Ishikawa (cell line): ENCODE measurements around the gene ADGRF4.

Experiments used
- CEBPB ChIP-seq: IDR thresholded peaks from 2 replicates; pipeline ENCODE4 v1.6.1; 2012
- CREB1 ChIP-seq: IDR thresholded peaks from 2 replicates; pipeline ENCODE4 v1.6.1; 2012; ENCODE audit warnings: low read depth
- EGR1 ChIP-seq: IDR thresholded peaks from 2 replicates; pipeline ENCODE4 v1.6.1; 2012
- EP300 ChIP-seq: IDR thresholded peaks from 2 replicates; pipeline ENCODE4 v1.6.1; 2012; ENCODE audit warnings: borderline replicate concordance
- FOXM1 ChIP-seq: IDR thresholded peaks from 2 replicates; pipeline ENCODE4 v1.6.1; 2012; ENCODE audit warnings: low read depth, borderline replicate concordance
- MAX ChIP-seq: IDR thresholded peaks from 2 replicates; pipeline ENCODE4 v1.6.1; 2012
- NFIC ChIP-seq: IDR thresholded peaks from 2 replicates; pipeline ENCODE4 v1.6.1; 2012
- RAD21 ChIP-seq: IDR thresholded peaks from 2 replicates; pipeline ENCODE4 v1.6.1; 2012; ENCODE audit warnings: low read depth
- REST ChIP-seq: IDR thresholded peaks from 2 replicates; pipeline ENCODE4 v1.6.1; 2012; ENCODE audit warnings: low read depth, mild to moderate bottlenecking
- TAF1 ChIP-seq: IDR thresholded peaks from 2 replicates; pipeline ENCODE4 v1.6.1; 2012; ENCODE audit warnings: low read depth, mild to moderate bottlenecking
- TCF12 ChIP-seq: IDR thresholded peaks from 2 replicates; pipeline ENCODE4 v1.6.1; 2012; ENCODE audit warnings: low read depth
- TEAD4 ChIP-seq: IDR thresholded peaks from 2 replicates; pipeline ENCODE4 v1.6.1; 2012
- USF1 ChIP-seq: IDR thresholded peaks from 2 replicates; pipeline ENCODE4 v1.6.1; 2012
- YY1 ChIP-seq: IDR thresholded peaks from 2 replicates; pipeline ENCODE4 v1.6.1; 2012; ENCODE audit warnings: low read depth
- ZBTB7A ChIP-seq: IDR thresholded peaks from 2 replicates; pipeline ENCODE4 v1.6.1; 2012; ENCODE audit warnings: low read depth

The ADGRF4 gene

GRCh38 chr6:47736083-47736700 lies 37.8 kb downstream of the ADGRF4 start:
- no peak for TF ChIP-seq TAF1
- no peak for TF ChIP-seq NFIC
- no peak for TF ChIP-seq EP300
- TF ChIP-seq YY1, result no peak
- TF ChIP-seq FOXM1, result no peak
- TF ChIP-seq REST, result no peak
- TF ChIP-seq CEBPB, result no peak
- no peak for TF ChIP-seq MAX
- no peak for TF ChIP-seq TEAD4

GRCh38 chr6:47737406-47737805 lies 39.0 kb downstream of the ADGRF4 start:
- TF ChIP-seq TEAD4 (no peak), CEBPB (no peak), EGR1 (no peak), ZBTB7A (no peak), USF1 (no peak), NFIC (no peak), EP300 (no peak), TCF12 (no peak), FOXM1 (no peak), TAF1 (no peak), YY1 (no peak)

- TF ChIP-seq YY1 (no peak), CEBPB (no peak), MAX (no peak), TEAD4 (no peak), ZBTB7A (no peak), USF1 (no peak), TAF1 (no peak), RAD21 (no peak), TCF12 (no peak), FOXM1 (no peak), EP300 (no peak), EGR1 (no peak), NFIC (no peak), CREB1 (no peak), REST (no peak)
Observed at GRCh38 chr6:47740714-47741113, 42.3 kb downstream of the ADGRF4 start.

GRCh38 chr6:47741807-47742206 lies 43.4 kb downstream of the ADGRF4 start:
- TF ChIP-seq YY1 (no peak), CEBPB (no peak), ZBTB7A (no peak), REST (no peak), EGR1 (no peak), RAD21 (no peak; the same call in 1 of the 2 replicates), FOXM1 (no peak), TCF12 (0 out of 2 replicates have a peak, but pooled peaks have one; percentile 21), NFIC (peak; percentile 45; the same call in 1 of the 2 replicates), CREB1 (no peak), MAX (no peak; the same call in 1 of the 2 replicates), USF1 (no peak), TAF1 (no peak), EP300 (peak; percentile 38; the same call in 1 of the 2 replicates), TEAD4 (peak; percentile 51)
